Left cardiac atrium (tissue), 4 donors: ENCODE data around the gene OR2D3. TPM values are rescaled to one million over a fixed set of nuclear protein-coding genes. Genes with fewer than 3 reads are reported as not detected.
A peak's percentile ranks its signal among the peaks of the same experiment; 100 is the strongest.
"Not testable (repeated sequence)": the region's sequence is repeated elsewhere in the genome, so short reads cannot be mapped to it uniquely, and the experiment has no call there.

ENCODE experiments used
- ATAC-seq, 2 donors: fragments of 200-7000 bp; cut with Tn5 transposase; one replicate each; pipeline ENCODE4 v1.9.1; 2020; ENCODE audit warnings: mild to moderate bottlenecking in 2 of 2, moderate library complexity in 2 of 2
- DNase-seq: peaks from one replicate; pipeline ENCODE4 v3.0.0-alpha.2; 2020
- intact Hi-C, 2 donors: fragments of 100-400 bp; cut with DNase I; formaldehyde crosslinking; loops; one replicate each; pipeline versions ENCODE4 v1.14.1 to v1.15.1; 2022 to 2023
- total RNA-seq, 2 donors: library from RNA; stranded (reverse); fragmentation: NEBNext Ultra II Directional; extraction: Animal tissue kit (Norgen Biotek cat#: 25700); gene quantifications; one replicate each; pipeline ENCODE4 v1.2.1, GENCODE V29; 2021
- donor health status: DM: no; HTN: yes; CAD: no.
- donor health status: DM: no; HTN: yes; CAD: no; lungs with severe emphysema.
- donor health status: DM: yes; HTN: yes; CAD: no.
- donor health status: Dilated cardiomyopathy.

The OR2D3 gene
- total RNA-seq, 2 donors from 2014 or later, result not detected

DNA sequence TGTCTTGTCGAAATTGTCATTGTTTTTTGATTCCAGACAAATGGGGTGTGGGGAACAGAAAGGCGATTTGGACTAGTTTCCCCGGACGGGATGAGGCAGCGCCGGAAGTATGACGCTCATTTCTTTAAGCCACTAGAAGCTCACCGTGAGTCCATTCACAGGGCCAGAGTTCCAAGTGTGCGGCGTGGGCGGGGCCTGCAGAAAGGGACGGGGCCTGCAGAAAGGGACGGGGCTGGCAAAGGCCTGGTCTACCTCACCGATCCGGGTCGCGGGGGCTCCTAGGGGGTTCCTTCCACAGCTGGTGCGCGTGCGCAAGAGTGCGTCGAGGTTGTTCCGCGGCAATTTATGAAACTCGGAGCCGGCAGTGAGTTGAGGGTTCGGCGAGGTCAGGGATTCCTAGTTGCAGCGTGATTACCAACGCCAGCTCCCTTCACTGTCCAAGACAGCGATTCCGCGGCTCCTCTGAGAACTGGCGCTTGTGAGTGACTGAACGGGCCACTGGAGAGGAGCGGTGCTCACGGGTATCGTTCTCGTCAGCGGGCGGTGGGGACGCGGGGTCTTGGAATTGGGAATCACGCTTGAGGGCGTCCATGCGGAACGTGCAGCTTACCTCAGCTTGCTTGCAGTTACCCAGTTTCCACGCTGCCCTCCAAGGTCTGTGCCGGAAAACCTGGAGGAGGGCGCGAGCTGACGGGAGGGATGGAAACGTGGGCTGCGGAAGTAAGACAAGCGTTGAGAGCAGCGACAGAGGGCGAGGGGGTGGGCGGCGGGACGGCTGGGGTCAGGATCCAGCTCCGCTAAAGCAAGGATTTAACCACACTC lies 5.6 kb downstream of the OR2D3 start, which contains the start of gene ZNF215:
Gene ZNF215 (plus strand): TSS at position 219 of the 822 bp plus-strand sequence. CDS start 5,847 bp downstream, outside the sequence.
- ATAC-seq (peak; percentile 93 to 94), DNase-seq (peak; percentile 87)
- intact Hi-C loops, result no loop called here

DNA sequence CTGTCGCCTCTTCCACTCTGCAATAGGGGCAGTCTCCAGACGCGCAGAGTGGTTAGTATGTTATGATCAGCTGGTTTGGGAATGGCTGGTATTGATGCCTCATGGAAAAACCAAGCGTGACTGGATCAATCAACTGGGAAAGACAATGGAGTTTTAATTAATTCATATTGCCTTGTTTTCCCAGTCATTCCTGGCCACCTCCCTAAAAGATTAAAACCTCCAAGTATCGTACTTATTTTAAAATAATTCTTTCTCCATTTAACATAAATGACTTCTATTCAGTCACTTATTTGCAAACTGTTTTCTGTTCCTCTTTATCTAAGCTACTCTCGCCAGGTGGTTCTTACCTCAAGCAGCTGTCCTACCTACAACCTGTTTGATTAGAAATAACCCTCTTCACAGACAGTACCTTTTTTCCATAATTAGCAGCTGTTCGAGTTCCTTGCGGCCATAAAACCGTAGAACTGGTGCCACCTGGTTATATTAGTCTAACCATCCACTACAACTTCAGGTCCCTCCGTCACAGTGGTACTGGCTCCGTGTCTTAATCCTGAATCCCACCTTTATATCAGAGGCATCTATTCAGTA lies 6.3 kb downstream of the OR2D3 start:
- DNase-seq (no peak), ATAC-seq (no peak)
- intact Hi-C loops, result no loop called here

DNA sequence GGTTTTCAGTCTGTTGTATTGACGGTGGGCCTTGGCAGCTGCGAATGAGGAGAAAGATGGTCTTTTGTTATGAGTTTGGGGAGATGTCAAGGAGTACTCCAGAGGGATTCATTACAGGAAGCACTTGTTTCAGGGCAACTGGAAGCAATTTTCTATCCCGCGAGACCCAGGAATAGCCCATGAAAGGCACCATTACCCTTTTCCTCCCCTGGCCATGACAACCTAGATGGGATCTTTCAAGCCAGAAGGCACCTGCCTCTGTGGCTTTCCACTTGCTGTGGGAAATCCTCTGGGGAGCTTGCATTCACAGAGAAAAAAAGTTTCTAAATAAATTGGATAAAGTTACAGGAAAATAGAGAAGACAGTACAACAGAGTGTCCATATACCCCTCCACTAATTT lies 8.1 kb downstream of the OR2D3 start:
- intact Hi-C loops, result no loop called here
- DNase-seq, result no peak
- ATAC-seq, result no peak

DNA sequence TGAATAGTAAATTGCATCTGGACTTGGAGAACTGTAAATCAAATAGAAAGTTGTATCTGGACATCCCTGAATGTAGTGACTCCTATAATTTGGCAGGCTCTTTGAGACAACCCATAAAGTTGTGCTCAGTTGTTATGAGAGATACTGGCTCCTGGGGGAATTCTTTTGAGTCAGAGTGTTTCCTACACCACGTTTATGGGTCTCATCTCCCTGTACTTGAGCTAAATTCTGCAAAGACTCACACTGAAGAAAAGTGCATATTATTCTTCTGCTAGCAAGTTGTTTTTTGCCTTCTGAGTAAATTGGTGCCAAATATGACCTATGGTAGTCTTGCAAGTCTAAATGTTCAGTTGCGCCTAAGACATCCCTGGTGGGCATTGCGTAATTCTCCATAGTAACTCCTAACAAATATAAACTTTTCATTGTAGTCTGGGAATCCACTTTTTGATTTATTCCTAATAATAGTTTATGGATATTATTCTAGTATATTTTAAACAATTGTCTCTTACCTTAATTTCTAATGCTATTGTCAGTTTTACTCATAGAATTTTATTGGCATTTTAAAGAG lies 10.4 kb downstream of the OR2D3 start:
- intact Hi-C loops, result no loop called here
- DNase-seq, result no peak
- ATAC-seq, result no peak

DNA sequence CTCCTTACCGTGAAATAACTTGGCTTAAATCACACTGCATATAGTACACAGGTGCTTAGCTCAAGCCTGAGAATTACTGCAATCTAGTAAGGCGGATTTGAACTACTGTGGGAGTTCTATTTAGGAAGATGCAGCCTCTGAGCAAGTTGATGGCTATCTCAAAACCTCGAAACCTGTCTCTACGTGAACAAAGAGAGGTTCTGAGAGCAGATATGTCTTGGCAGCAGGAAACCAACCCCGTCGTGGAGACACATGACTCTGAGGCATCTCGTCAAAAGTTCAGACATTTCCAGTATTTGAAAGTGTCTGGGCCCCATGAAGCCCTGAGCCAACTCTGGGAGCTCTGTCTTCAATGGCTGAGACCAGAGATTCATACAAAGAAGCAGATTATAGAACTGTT lies 11.3 kb downstream of the OR2D3 start:
- ATAC-seq (no peak), DNase-seq (no peak)
- intact Hi-C loops, result no loop called here

DNA sequence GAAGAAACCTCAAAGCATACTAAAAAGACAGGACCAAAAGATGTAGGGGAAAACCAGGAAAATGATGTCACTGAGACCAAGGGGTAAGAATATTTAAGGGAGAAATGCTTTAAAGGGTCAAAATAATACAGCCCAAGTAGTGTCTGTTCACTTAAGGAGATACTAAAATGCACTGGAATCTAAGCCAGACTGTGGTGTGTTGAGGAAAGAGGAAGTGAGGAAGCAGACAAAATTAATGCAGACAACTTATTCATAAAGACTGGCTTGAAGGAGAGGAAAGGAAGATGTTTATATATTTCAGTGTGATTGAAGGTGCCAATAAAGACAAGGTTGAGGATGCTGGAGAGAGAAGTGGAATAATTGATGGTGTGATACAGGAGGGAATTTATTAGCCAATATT lies 21.2 kb downstream of the OR2D3 start:
- intact Hi-C loops, result no loop called here
- ATAC-seq (no peak), DNase-seq (no peak)

DNA sequence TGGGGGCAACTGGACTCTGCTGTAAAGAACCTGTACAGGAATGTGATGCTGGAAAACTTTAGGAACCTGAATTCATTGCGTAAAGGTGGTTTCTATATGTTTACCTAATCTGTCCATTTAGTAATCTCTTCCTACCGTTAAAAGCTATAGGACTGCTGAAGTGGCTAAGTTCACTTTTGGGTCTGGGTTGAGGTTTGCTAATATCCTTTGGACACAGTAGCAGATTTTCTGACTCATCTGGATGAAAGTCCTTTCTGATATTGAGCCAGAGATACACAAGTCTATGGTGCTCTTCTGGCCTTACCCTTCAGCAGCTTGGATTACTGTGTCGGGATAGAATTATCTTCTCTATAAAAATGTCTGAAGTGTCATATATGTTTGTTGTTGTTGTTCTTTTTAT lies 22.3 kb downstream of the OR2D3 start:
- ATAC-seq, result no peak
- intact Hi-C loops, result no loop called here
- DNase-seq, result no peak

DNA sequence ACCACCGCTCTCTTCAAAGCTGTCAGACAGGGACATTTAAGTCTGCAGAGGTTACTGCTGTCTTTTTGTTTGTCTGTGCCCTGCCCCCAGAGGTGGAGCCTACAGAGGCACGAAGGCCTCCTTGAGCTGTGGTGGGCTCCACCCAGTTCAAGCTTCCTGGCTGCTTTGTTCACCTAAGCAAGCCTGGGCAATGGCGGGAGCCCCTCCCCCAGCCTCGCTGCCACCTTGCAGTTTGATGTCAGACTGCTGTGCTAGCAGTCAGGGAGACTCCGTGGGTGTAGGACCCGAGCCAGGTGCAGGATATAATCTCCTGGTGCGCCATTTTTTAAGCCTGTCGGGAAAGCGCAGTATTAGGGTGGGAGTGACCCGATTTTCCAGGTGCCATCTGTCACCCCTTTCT lies 33.4 kb downstream of the OR2D3 start:
- ATAC-seq, DNase-seq, intact Hi-C loops: not testable (repeated sequence)

DNA sequence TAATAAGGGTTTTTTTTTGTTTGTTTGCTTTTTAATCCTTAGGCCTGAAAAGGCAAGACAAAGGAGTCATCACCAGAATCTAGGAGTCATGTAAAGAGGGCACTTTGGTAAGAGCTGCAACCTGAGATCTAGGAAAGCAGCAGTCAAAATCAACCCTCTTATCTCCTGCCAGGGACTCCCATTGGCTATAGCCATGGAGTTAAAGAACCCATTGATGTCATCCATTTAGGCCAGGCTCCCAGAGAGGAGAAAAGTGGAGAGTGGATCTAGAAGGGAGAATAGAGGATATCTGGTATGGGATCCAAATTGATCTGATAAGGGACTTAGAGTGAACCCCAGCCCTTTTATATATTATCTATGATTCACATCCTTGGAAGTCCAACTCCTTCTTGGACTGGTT lies 41.3 kb downstream of the OR2D3 start:
- DNase-seq, result no peak
- intact Hi-C loops, result no loop called here
- ATAC-seq, result no peak

DNA sequence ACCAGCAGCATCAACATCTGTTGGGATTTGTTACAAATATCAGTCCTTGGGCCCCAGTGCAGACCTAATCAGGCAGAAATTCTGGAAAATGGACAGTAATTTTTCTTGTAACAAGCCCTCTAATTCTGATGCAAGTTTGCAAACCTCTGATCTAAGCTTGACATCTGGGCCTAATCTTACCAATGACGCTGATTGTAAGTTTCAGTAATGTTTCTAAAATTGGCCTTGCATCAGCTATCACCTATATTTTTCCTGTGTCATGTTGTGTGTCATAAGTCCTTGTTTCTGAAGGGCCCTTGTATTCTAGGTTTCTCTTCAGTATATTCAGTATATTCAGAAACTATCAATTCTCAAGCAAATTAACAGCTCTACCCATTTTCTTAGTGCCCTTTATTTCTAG lies 41.9 kb downstream of the OR2D3 start:
- DNase-seq, result no peak
- ATAC-seq, result no peak
- intact Hi-C loops, result no loop called here

DNA sequence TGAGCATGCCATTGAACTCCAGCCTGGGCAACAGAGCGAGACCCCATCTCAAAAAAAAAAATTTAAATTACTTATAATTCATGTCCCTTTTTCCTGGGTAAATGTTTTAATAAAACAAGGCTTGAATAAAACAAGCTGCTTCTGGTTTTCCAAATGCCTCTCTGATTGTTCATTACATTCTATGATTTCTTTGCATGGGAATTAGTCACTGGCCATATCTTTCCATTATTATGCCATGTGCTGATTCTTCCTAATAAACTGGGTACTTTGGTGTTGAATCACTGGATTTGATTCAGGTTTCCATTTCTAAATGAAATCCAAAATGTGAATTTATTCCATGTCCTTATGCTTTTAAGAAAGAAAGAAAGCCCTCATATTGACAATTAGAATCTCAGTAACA lies 48.0 kb downstream of the OR2D3 start:
- ATAC-seq, result no peak
- DNase-seq, result no peak
- intact Hi-C loops, result no loop called here

DNA sequence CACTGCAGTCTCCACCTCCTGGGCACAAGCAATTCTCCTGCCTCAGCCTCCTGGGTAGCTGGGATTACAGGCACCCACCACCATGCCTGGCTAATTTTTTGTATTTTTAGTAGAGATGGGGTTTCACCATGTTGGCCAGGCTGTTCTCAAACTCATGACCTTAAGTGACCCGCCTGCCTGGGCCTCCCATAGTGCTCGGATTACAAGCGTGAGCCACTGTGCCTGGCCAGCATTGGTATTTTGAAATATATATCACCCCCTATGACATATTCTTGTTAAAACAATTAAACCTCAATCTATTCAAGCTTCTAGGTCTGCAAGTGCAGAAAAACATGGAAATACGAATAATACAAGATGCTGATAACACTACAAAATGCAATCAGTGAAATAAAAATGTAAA lies 49.1 kb downstream of the OR2D3 start:
- DNase-seq, ATAC-seq, intact Hi-C loops: not testable (repeated sequence)

Other genes starting within 250 kb of the OR2D3 start
- 10 to 100 TPM; 40.0 to 48.6 TPM for gene MRPL17, start 237.7 kb upstream of the OR2D3 start, total RNA-seq
- gene OR2AG2, start 149.0 kb upstream of the OR2D3 start, total RNA-seq, result under 1 TPM; 0.08 to 0.15 TPM
- gene OR2AG1, start 138.0 kb upstream of the OR2D3 start, total RNA-seq, result not detected
- under 1 TPM in 1 of 2 donors, not detected in 1; 0.08 TPM for gene OR6A2, start 121.3 kb upstream of the OR2D3 start, total RNA-seq
- not detected for gene OR10A5, start 75.3 kb upstream of the OR2D3 start, total RNA-seq
- not detected for gene OR10A2, start 57.9 kb upstream of the OR2D3 start, total RNA-seq
- not detected for gene OR10A4, start 44.4 kb upstream of the OR2D3 start, total RNA-seq
- gene OR2D2, start 28.5 kb upstream of the OR2D3 start, total RNA-seq, result not detected
- gene ZNF215, start 5.4 kb downstream of the OR2D3 start, total RNA-seq, result 1 to 10 TPM in 1 of 2 donors, under 1 TPM in 1; 0.89 to 1.0 TPM
- 1 to 10 TPM; 1.4 to 1.5 TPM for gene ZNF214, start 99.3 kb downstream of the OR2D3 start, total RNA-seq
- gene NLRP14, start 99.5 kb downstream of the OR2D3 start, total RNA-seq, result not detected
- not detected for gene RBMXL2, start 168.0 kb downstream of the OR2D3 start, total RNA-seq